Neural progenitor cell (in vitro differentiated cells): ENCODE measurements around the gene DCUN1D3. TPM values are rescaled to one million over a fixed set of nuclear protein-coding genes. Genes with fewer than 3 reads are reported as not detected.

Experiments used
- DNase-seq: peaks from one replicate; pipeline ENCODE4 v3.0.0-alpha.2; 2016; ENCODE audit warnings: low spot score
- H2AFZ ChIP-seq: fragments of 200-600 bp; sonication (generic); replicated peaks from 2 replicates; pipeline ENCODE4 v1.6.1; 2016; ENCODE audit warnings: antibody characterized with exemption
- H3F3A ChIP-seq: fragments of 200-600 bp; sonication (generic); 2 replicates; pipeline ENCODE4 v1.6.1; 2016; ENCODE audit warnings: antibody characterized with exemption, low read depth
- H3K27ac ChIP-seq: fragments of 200-600 bp; sonication (generic); 2 replicates; pipeline ENCODE4 v1.5.1; 2016; ENCODE audit warnings: mild to moderate bottlenecking
- H3K27me3 ChIP-seq: fragments of 200-600 bp; sonication (generic); 2 replicates; pipeline ENCODE4 v1.6.1; 2016; ENCODE audit warnings: mild to moderate bottlenecking, moderate library complexity
- H3K36me3 ChIP-seq: fragments of 200-600 bp; sonication (generic); 2 replicates; pipeline ENCODE4 v1.5.1; 2016
- H3K4me1 ChIP-seq: fragments of 200-600 bp; sonication (generic); 2 replicates; pipeline ENCODE4 v1.6.1; 2016; ENCODE audit warnings: mixed run types
- H3K4me2 ChIP-seq: fragments of 200-600 bp; sonication (generic); 2 replicates; pipeline ENCODE4 v1.6.1; 2016
- H3K4me3 ChIP-seq: fragments of 200-600 bp; sonication (generic); 2 replicates; pipeline ENCODE4 v1.5.1; 2016
- H3K79me2 ChIP-seq: fragments of 200-600 bp; sonication (generic); 2 replicates; pipeline ENCODE4 v1.6.1; 2016; ENCODE audit warnings: low read depth
- H3K9ac ChIP-seq: fragments of 200-600 bp; sonication (generic); 2 replicates; pipeline ENCODE4 v1.6.1; 2016
- H3K9me3 ChIP-seq: fragments of 200-600 bp; sonication (generic); 2 replicates; pipeline ENCODE4 v1.5.1; 2016; ENCODE audit warnings: low read depth
- H4K20me1 ChIP-seq: fragments of 200-600 bp; sonication (generic); 2 replicates; pipeline ENCODE4 v1.6.1; 2016; ENCODE audit warnings: low read depth
- H3K27ac Mint-ChIP-seq: 3 replicates; pipeline ENCODE4 v1.8.0; 2021; ENCODE audit warnings: mixed read lengths
- H3K27me3 Mint-ChIP-seq: 2 replicates; pipeline ENCODE4 v1.8.0; 2022; ENCODE audit warnings: low read depth, mild to moderate bottlenecking, inconsistent platforms, moderate library complexity, mixed read lengths; ENCODE audit not compliant: insufficient read depth
- H3K36me3 Mint-ChIP-seq: 3 replicates; pipeline ENCODE4 v1.8.0; 2021; ENCODE audit warnings: mixed read lengths
- H3K4me1 Mint-ChIP-seq: 3 replicates; pipeline ENCODE4 v1.8.0; 2021; ENCODE audit warnings: mixed read lengths
- H3K4me3 Mint-ChIP-seq: 3 replicates; pipeline ENCODE4 v1.8.0; 2021; ENCODE audit warnings: mild to moderate bottlenecking, moderate library complexity, mixed read lengths
- H3K9me3 Mint-ChIP-seq: 3 replicates; pipeline ENCODE4 v1.8.0; 2020; ENCODE audit warnings: mixed read lengths
- EZH2 ChIP-seq: fragments of 200-600 bp; sonication (generic); IDR thresholded peaks from 2 replicates; pipeline ENCODE4 v1.6.1; 2017; ENCODE audit warnings: antibody characterized with exemption, mild to moderate bottlenecking, moderate library complexity
- EZH2phosphoT487 ChIP-seq: fragments of 200-600 bp; sonication (generic); IDR thresholded peaks from 2 replicates; pipeline ENCODE4 v1.6.1; 2017; ENCODE audit warnings: antibody characterized with exemption
- total RNA-seq: library from RNA; depleted of rRNA; stranded (reverse); fragments of >200 nt; gene quantifications from 2 replicates; pipeline ENCODE4 v1.2.3, GENCODE V29; 2015; ENCODE audit warnings: low replicate concordance
- TF ChIP-seq, protein P1 (sequence below): fragments of 200-600 bp; sonication (generic); IDR thresholded peaks from 2 replicates; pipeline ENCODE4 v1.5.1; 2017; ENCODE audit warnings: antibody characterized with exemption, mild to moderate bottlenecking

The DCUN1D3 gene
- total RNA-seq, 1 donor from 2014 or later = 18.2 TPM

DNA sequence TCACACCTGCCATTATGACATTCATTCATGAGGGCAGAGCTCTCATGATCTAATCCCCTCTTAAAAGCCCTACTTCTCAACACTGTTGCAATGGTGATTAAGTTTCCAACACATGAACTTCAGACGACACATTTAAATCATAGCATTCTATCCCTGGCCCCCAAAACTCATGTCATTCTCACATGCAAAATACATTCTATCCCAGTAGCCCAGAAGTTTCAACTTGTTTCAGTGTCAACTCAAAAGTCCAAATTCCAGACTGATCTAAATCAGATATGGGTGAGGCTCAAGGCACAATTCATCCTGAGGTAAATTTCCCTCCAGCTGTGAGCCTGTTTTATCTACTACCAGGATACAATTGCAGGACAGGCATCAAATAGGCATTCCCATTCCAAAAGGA is 25.6 kb upstream of the DCUN1D3 start:
- no peaks in the 10 kb centered on the region for H3K9me3 Mint-ChIP-seq
- no peak overlapping the region for H3K27ac Mint-ChIP-seq
- Histone ChIP-seq H3K9ac (no peak overlapping the region), H3K4me3 (no peak overlapping the region), H3K4me2 (no peak overlapping the region), H3K36me3 (no peaks in the 10 kb centered on the region), H4K20me1 (no peaks in the 10 kb centered on the region), H3K79me2 (no peaks in the 10 kb centered on the region), H3K9me3 (no peaks in the 10 kb centered on the region), H2AFZ (no peak overlapping the region), H3K27me3 (no peaks in the 10 kb centered on the region), H3K27ac (no peak overlapping the region), H3K4me1 (no peaks in the 10 kb centered on the region), H3F3A (no peaks in the 10 kb centered on the region)
- peaks cover 5% of the 10 kb centered on the region for H3K36me3 Mint-ChIP-seq
- H3K4me3 Mint-ChIP-seq = no peak overlapping the region
- TF ChIP-seq EZH2 = no peak
- TF ChIP-seq EZH2phosphoT487 = no peak
- TF ChIP-seq, protein P1, sequence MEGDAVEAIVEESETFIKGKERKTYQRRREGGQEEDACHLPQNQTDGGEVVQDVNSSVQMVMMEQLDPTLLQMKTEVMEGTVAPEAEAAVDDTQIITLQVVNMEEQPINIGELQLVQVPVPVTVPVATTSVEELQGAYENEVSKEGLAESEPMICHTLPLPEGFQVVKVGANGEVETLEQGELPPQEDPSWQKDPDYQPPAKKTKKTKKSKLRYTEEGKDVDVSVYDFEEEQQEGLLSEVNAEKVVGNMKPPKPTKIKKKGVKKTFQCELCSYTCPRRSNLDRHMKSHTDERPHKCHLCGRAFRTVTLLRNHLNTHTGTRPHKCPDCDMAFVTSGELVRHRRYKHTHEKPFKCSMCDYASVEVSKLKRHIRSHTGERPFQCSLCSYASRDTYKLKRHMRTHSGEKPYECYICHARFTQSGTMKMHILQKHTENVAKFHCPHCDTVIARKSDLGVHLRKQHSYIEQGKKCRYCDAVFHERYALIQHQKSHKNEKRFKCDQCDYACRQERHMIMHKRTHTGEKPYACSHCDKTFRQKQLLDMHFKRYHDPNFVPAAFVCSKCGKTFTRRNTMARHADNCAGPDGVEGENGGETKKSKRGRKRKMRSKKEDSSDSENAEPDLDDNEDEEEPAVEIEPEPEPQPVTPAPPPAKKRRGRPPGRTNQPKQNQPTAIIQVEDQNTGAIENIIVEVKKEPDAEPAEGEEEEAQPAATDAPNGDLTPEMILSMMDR = no peak
- H3K4me1 Mint-ChIP-seq = peaks cover 6% of the 10 kb centered on the region
- no peak for DNase-seq
- peaks cover 3% of the 10 kb centered on the region for H3K27me3 Mint-ChIP-seq

DNA sequence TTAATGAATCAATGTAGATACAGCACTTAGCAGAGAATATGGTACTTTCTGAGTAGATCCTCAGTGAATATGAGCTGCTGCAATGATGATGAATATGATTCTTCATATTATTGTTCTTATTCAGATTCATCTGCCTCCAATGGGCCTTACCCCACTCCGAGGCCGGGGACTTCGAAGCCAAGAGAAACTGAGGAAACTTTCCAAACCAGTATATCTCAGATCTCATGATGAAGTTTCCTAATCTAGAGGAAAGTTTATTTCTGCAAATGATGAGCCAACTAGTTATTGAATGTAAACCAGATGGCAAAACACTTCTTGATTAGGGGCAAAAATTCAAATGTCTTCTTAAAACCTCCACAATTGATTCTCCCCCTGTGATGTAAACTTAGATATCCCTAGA is 23.7 kb upstream of the DCUN1D3 start:
- H3K36me3 ChIP-seq = no peaks in the 10 kb centered on the region
- no peaks in the 10 kb centered on the region for H3K79me2 ChIP-seq
- no peak overlapping the region for H3K4me3 ChIP-seq
- Mint-ChIP-seq H3K9me3 (no peaks in the 10 kb centered on the region), H3K36me3 (peaks cover 5% of the 10 kb centered on the region), H3K27ac (no peak overlapping the region), H3K4me3 (no peak overlapping the region), H3K4me1 (peaks cover 3% of the 10 kb centered on the region), H3K27me3 (peaks cover 2% of the 10 kb centered on the region)
- H3K27me3 ChIP-seq = no peaks in the 10 kb centered on the region
- DNase-seq = no peak
- H2AFZ ChIP-seq = no peak overlapping the region
- no peaks in the 10 kb centered on the region for H4K20me1 ChIP-seq
- no peak overlapping the region for H3K4me2 ChIP-seq
- H3K9ac ChIP-seq = no peak overlapping the region
- no peaks in the 10 kb centered on the region for H3F3A ChIP-seq
- H3K9me3 ChIP-seq = no peaks in the 10 kb centered on the region
- peaks cover 1% of the 10 kb centered on the region for H3K4me1 ChIP-seq
- TF ChIP-seq, protein P1 = no peak
- no peak for TF ChIP-seq EZH2phosphoT487
- TF ChIP-seq EZH2 = no peak
- H3K27ac ChIP-seq = no peak overlapping the region

DNA sequence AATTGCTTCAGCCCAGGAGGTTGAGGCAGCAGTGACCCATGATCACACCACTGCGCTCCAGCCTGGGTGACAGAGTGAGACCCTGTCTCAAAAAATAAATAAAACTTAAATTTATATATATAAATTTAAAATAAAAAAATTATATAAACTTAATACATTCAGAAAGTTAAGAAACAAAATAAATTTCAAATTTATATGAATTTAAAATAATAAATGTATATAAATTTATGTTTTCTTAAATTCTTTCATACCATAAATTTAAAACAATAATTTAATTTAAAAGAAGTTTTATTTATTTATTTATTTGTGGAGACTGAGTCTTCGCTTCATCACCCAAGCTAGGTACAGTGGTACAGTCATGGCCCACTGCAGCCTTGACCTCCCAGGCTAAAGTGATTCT is 20.6 kb upstream of the DCUN1D3 start:
- Mint-ChIP-seq H3K4me3 (no peak overlapping the region), H3K36me3 (peaks cover 7% of the 10 kb centered on the region), H3K4me1 (peaks cover 3% of the 10 kb centered on the region), H3K27me3 (peaks cover 2% of the 10 kb centered on the region), H3K27ac (no peak overlapping the region), H3K9me3 (no peaks in the 10 kb centered on the region)
- H3K36me3 ChIP-seq = no peaks in the 10 kb centered on the region
- no peak overlapping the region for H2AFZ ChIP-seq
- TF ChIP-seq, protein P1 = no peak
- TF ChIP-seq EZH2phosphoT487 (no peak), EZH2 (no peak)
- peaks cover 9% of the 10 kb centered on the region for H3K4me1 ChIP-seq
- H3K79me2 ChIP-seq = no peaks in the 10 kb centered on the region
- no peak overlapping the region for H3K27ac ChIP-seq
- H3F3A ChIP-seq = no peaks in the 10 kb centered on the region
- no peaks in the 10 kb centered on the region for H3K9me3 ChIP-seq
- no peak overlapping the region for H3K4me3 ChIP-seq
- no peaks in the 10 kb centered on the region for H4K20me1 ChIP-seq
- no peak overlapping the region for H3K9ac ChIP-seq
- no peak overlapping the region for H3K4me2 ChIP-seq
- no peak for DNase-seq
- no peaks in the 10 kb centered on the region for H3K27me3 ChIP-seq

DNA sequence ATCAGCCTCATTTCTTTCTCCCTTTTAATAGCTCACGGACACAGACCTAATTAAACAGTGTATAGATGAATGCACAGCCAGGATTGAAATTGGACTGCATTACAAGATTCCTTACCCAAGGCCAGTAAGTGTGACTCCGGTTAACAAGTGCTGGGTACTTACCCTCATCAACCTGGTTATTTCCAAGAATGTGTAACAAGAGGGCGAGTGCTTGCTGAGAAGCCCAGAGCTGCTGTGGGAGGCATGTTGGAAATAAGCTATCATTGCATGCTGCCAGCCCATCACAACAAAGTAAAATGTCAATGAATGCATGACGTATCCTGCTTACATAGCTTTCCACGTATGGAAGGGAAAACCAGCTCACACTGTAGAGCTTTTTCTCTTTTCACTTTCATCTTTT is 19.9 kb upstream of the DCUN1D3 start:
- peaks cover 10% of the 10 kb centered on the region for H3K36me3 Mint-ChIP-seq
- H3K4me3 Mint-ChIP-seq = no peak overlapping the region
- TF ChIP-seq EZH2 (no peak), EZH2phosphoT487 (no peak)
- TF ChIP-seq, protein P1 = no peak
- no peak overlapping the region for H3K4me3 ChIP-seq
- peaks cover 9% of the 10 kb centered on the region for H3K4me1 ChIP-seq
- no peaks in the 10 kb centered on the region for H3K36me3 ChIP-seq
- H3K4me1 Mint-ChIP-seq = peaks cover 7% of the 10 kb centered on the region
- H3K4me2 ChIP-seq = no peak overlapping the region
- no peak overlapping the region for H3K27ac ChIP-seq
- peaks cover 2% of the 10 kb centered on the region for H3K27me3 Mint-ChIP-seq
- no peaks in the 10 kb centered on the region for H4K20me1 ChIP-seq
- no peak for DNase-seq
- no peaks in the 10 kb centered on the region for H3K9me3 ChIP-seq
- H3F3A ChIP-seq = no peaks in the 10 kb centered on the region
- no peaks in the 10 kb centered on the region for H3K9me3 Mint-ChIP-seq
- H3K27me3 ChIP-seq = no peaks in the 10 kb centered on the region
- H2AFZ ChIP-seq = no peak overlapping the region
- H3K79me2 ChIP-seq = no peaks in the 10 kb centered on the region
- no peak overlapping the region for H3K27ac Mint-ChIP-seq
- H3K9ac ChIP-seq = no peak overlapping the region
